T-helper 17 cell (primary cell): ENCODE data around the gene MPP2. TPM values are rescaled to one million over a fixed set of nuclear protein-coding genes. Genes with fewer than 3 reads are reported as not detected.
A peak's percentile ranks its signal among the peaks of the same experiment; 100 is the strongest.
"Not testable (repeated sequence)": the region's sequence is repeated elsewhere in the genome, so short reads cannot be mapped to it uniquely, and the experiment has no call there.

Experiments used
- ATAC-seq: fragments of 150-1000 bp; cut with Tn5 transposase; 2 replicates; pipeline ENCODE4 v1.10.0; 2021; ENCODE audit warnings: mild to moderate bottlenecking, moderate library complexity
- DNase-seq, 3 donors: peaks; one replicate each; pipeline versions ENCODE4 v3.0.0 to v3.0.0-alpha.2; 2020 to 2021
- H3K9me3 ChIP-seq: one replicate; pipeline ENCODE4 v1.7.0; 2013; ENCODE audit warnings: low read length, mild to moderate bottlenecking; ENCODE audit not compliant: control insufficient read depth, poor library complexity, severe bottlenecking
- H3K27ac Mint-ChIP-seq: one replicate; pipeline ENCODE4 v1.8.0; 2022; ENCODE audit warnings: mild to moderate bottlenecking, moderate library complexity, mixed read lengths
- H3K27me3 Mint-ChIP-seq: one replicate; pipeline ENCODE4 v1.8.0; 2022; ENCODE audit warnings: mixed read lengths
- H3K36me3 Mint-ChIP-seq: one replicate; pipeline ENCODE4 v1.8.0; 2022; ENCODE audit warnings: low read depth, mixed read lengths
- H3K4me1 Mint-ChIP-seq: one replicate; pipeline ENCODE4 v1.8.0; 2022; ENCODE audit warnings: mild to moderate bottlenecking, mixed read lengths
- H3K4me3 Mint-ChIP-seq: one replicate; pipeline ENCODE4 v1.8.0; 2022; ENCODE audit warnings: mild to moderate bottlenecking, moderate library complexity, mixed read lengths
- total RNA-seq, 4 donors: library from RNA in 2 of 4; stranded (reverse) in 2 of 4; gene quantifications; one replicate each; pipeline ENCODE4 v1.2.3 and lab custom pipeline; 2022 to 2026

Gene MPP2
- total RNA-seq, 2 donors from 2014 or later, result 1.5 to 2.2 TPM

DNA sequence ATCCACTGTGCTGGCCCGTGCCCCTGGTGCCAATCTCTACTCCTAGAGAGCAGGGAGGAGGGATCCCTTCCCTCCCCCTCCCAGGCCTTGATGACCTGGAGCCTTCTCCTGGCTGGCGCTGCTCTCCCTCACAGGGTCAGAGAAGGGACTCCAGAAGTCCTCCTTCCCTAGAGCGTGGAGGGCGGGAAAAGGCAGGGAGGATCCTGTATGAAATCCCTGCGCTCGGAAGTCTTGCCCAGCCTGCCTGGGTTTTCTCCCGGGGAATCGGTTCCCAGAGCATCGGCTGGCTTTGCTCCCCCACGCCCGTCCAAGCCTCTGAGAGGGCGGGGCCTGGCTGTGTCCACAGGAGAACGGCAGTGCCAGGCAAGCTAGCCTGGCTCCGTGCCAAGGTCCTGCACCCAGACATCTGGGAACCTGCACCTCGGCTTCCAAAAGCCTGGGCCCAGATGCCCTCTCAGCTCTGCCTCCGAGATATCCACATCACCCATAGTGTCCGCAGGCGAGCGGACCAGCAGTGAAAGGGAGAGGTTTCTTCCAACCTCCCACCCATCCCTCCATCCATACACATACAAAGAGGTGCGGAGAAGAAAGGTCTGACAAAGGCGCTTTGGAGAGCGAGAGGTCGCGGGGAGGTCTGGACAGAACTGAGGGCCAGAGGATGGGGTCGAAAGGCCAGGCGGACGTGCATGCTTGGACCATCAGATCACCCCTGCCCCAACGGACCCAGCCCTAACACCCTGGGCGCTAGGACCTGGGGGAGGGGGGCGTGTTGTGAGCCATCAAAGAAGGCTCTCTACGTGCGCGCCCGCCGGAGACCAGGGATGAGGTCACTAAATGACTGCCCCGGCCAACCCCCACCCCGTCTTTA lies 1.1 kb downstream of the MPP2 start:
- H3K9me3 ChIP-seq, result no peaks in the 10 kb centered on the region
- peak overlapping the region; percentile 91 for H3K4me3 Mint-ChIP-seq
- peaks cover 34% of the 10 kb centered on the region for H3K27me3 Mint-ChIP-seq
- H3K36me3 Mint-ChIP-seq, result no peaks in the 10 kb centered on the region
- DNase-seq (peak in 1 of 3 donors; percentile 13), ATAC-seq (peak; percentile 47)
- H3K4me1 Mint-ChIP-seq, result peaks cover 24% of the 10 kb centered on the region
- H3K27ac Mint-ChIP-seq, result peak overlapping the region; percentile 41

DNA sequence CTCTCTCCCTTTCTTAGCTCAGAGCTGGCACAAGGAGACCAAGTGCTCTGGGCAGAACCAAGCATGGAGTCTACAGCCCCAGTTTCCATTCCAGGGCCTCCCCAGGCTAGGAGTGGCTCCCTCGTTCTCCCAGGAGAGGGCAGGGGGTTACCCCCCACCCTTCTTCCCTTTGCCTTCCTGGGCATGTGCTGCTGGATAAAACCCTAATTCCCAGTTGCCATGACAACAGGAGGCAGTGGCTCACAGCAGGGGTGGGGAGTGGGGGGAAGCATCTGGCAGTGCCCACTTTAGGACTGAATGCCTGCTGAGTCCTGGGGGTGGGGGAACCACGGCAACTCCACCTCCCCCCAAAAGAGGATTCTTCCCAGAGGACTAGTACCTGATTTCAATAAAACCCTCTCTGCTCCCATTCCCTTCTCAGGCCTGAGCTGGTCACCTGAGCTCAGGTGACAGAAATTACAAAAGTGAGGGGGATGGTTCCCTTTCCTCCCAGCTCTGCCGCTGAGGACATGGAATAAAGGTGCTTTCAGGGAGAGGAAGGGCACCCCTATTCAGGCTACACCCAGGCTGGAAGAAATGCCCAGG lies 1.8 kb downstream of the MPP2 start:
- H3K36me3 Mint-ChIP-seq, result no peaks in the 10 kb centered on the region
- DNase-seq (no peak), ATAC-seq (no peak)
- peaks cover 30% of the 10 kb centered on the region for H3K4me1 Mint-ChIP-seq
- peak overlapping the region; percentile 41 for H3K27ac Mint-ChIP-seq
- H3K9me3 ChIP-seq, result no peaks in the 10 kb centered on the region
- H3K4me3 Mint-ChIP-seq, result peak overlapping the region; percentile 19
- H3K27me3 Mint-ChIP-seq, result peaks cover 36% of the 10 kb centered on the region

DNA sequence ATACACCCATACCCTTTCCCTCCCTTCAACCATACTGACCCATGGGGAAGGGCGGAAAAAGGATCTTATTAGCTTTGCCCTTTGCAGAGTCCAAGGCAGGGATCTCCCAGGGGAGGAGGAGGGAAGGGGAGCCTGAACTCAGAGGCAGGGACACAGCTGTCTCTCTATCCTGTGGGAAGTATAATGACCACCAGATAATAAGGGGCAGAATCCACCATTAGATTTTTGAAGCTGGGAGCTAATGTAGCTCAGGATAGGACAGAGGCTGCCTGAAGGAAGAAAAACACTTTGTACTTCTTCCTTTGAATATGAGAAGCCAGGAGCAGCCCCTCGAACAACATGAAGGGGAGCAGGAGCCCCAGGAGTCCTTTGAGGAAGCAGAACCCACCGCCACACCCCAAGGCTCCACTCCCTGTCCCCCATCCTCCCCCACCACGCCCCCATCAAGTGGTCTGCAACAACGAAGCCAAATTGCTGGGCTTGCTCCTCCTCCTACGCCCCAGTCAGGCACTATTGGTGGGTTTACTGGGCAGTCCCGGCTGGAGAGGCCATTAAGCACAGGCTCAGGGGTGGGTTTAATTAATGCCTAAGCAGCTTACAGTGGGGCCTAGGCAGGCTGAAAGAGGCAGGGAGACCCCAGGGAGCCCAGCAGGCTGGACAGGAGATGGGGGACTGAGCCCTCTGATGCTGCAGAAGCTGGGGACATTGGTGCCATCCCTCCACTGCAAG lies 5.3 kb downstream of the MPP2 start:
- H3K9me3 ChIP-seq, result no peaks in the 10 kb centered on the region
- Mint-ChIP-seq H3K27ac (no peak overlapping the region), H3K27me3 (peaks cover 50% of the 10 kb centered on the region), H3K36me3 (peaks cover 2% of the 10 kb centered on the region), H3K4me3 (no peak overlapping the region), H3K4me1 (peaks cover 29% of the 10 kb centered on the region)
- ATAC-seq, result no peak
- no peak for DNase-seq

DNA sequence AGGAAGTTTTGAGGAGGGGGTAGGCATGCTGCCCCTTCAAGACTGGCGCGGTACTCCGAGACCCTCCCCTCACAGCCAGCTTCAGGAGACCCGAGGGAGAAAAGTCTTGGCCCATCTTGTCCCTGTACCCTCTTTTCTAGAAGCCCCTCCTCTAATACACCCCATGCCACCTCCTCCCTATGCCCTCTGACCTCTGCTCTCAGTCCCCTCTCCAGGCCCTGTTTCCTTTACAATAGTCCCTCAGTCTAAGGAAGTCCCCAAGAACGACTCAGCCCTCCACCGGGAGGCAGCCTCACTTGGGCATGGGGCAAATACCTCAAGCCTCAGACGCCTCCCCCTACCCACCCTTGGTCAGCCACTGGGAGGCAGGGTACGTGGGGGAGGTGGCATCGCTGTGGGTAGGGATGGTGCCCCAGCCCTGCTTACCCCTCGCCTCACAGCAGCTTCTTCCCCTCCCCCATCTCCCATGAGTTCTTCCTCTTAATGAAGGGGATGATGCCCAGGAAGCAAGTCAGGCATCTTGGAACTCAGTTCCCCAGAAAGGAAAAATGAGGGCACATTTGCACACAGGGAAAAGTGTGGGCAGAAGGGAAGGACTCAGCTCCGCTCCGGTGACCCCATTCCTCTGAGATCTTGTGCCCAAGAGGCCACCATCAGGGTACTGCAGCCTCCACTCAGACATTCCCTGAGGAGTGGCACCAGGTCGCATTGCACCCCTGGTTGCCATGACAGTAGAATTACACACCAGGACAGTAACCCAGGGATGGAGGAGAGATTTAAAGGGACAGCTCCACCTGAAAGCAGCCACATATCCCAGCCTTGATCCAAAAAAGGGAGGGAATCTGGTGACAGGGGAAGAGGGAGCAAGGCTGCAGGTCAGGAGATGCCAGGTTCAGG lies 6.2 kb downstream of the MPP2 start:
- DNase-seq, result no peak
- no peaks in the 10 kb centered on the region for H3K9me3 ChIP-seq
- H3K4me1 Mint-ChIP-seq, result peaks cover 24% of the 10 kb centered on the region
- H3K4me3 Mint-ChIP-seq, result peak overlapping the region; percentile 76
- peak overlapping the region; percentile 24 for H3K27ac Mint-ChIP-seq
- peaks cover 10% of the 10 kb centered on the region for H3K36me3 Mint-ChIP-seq
- peaks cover 50% of the 10 kb centered on the region for H3K27me3 Mint-ChIP-seq
- no peak for ATAC-seq

DNA sequence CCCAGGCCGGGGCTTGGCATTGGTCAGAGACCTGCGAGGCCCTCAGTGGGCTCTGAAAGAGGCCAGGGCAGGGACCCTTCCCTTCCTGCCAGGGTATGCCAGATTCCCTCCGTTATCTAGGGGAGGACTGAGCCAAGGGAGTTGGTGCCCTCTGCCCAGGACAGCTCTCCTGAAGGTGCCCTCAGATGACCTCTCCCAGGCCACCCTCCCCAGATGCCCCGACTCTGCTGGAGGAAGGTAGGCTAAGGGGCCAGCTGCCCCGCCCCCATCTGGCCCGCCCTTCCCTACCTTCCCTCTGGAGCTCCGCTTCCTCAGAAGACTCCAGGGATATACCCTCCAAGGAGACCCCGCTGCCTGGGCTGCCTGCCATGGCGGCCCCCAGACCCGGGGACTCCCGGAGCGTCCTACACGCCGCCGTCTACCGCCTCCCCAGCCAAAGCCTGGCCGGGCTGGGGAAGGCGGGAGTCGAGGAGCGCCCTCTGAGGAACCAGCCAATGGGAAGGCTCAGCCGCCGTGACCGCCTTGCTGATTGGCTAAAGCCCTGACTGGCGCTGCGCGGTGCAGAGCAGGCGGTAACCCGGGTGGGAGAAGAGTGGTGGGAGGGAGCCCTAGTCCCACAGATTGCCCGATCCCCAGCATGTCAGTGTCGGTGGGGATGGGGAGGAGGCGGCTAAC lies 7.0 kb downstream of the MPP2 start:
- H3K9me3 ChIP-seq, result no peaks in the 10 kb centered on the region
- DNase-seq (peak; percentile 60 to 68 (median 67)), ATAC-seq (peak; percentile 100)
- peak overlapping the region; percentile 76 for H3K4me3 Mint-ChIP-seq
- peaks cover 53% of the 10 kb centered on the region for H3K27me3 Mint-ChIP-seq
- peak overlapping the region; percentile 24 for H3K27ac Mint-ChIP-seq
- peaks cover 14% of the 10 kb centered on the region for H3K36me3 Mint-ChIP-seq
- peaks cover 25% of the 10 kb centered on the region for H3K4me1 Mint-ChIP-seq

DNA sequence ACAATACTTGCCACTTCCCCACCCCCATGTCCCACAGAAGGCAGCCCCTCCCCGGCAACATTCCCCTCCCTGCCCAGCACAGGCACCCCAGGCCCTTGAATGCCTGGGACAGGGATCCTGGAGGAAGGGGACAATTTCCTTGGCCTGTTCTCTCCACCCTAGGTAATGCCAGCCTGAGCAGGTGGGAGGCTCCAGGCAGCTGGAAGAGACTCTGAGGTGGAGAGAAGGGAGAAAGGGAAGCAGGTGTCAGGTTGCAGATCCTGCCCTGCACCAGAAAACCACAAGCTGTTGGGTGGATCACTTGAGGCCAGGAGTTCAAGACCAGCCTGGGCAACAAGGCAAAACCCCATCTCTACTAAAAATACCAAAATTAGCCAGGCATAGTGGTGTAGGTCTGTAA lies 8.9 kb downstream of the MPP2 start:
- H3K9me3 ChIP-seq, result no peaks in the 10 kb centered on the region
- Mint-ChIP-seq H3K27me3 (peaks cover 43% of the 10 kb centered on the region), H3K4me1 (peaks cover 22% of the 10 kb centered on the region), H3K4me3 (no peak overlapping the region), H3K36me3 (peaks cover 14% of the 10 kb centered on the region), H3K27ac (no peak overlapping the region)
- no peak for ATAC-seq
- DNase-seq, result no peak

DNA sequence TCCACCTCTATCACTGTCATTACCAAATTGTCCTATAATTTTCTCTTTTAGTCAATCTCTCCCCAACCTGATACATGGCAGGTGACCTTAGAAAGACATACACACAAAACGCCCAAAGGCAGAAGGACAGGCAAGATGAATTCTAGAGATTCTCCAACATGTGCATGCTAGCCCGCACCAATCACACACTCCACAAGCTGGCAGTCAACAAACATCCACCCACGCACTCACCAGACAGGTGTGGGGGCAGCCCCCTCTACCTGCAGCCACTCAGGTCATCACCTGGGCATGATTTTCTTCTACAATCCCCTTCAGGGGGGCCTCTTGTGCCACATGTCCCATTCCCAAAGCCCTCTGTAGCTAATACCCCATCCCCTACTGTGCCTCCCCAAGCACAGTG lies 9.5 kb downstream of the MPP2 start:
- Mint-ChIP-seq H3K27me3 (peaks cover 43% of the 10 kb centered on the region), H3K27ac (no peak overlapping the region), H3K4me1 (peaks cover 22% of the 10 kb centered on the region), H3K36me3 (peaks cover 14% of the 10 kb centered on the region), H3K4me3 (no peak overlapping the region)
- DNase-seq (no peak), ATAC-seq (no peak)
- H3K9me3 ChIP-seq, result no peaks in the 10 kb centered on the region

DNA sequence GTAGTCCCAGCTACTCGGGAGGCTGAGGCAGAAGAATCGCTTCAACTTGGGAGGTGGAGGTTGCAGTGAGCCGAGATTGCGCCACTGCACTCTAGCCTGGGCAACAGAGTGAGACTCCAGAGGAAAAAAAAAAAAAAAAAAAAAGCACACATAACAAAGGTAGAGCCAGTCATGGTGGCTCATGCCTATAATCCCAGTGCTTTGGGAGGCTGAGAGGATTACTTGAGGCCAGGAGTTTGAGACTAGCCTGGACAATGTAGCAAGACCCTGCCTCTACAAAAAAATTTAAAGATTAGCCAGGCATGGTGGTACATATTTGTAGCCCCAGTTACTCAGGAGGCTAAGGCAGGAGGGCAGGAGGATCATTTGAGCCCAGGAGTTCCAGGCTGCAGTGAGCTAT lies 12.8 kb downstream of the MPP2 start:
- not testable (repeated sequence) for DNase-seq, H3K4me3 Mint-ChIP-seq, ATAC-seq, H3K4me1 Mint-ChIP-seq, H3K27ac Mint-ChIP-seq, H3K9me3 ChIP-seq
- Mint-ChIP-seq H3K36me3 (peaks cover 14% of the 10 kb centered on the region), H3K27me3 (peaks cover 32% of the 10 kb centered on the region)

DNA sequence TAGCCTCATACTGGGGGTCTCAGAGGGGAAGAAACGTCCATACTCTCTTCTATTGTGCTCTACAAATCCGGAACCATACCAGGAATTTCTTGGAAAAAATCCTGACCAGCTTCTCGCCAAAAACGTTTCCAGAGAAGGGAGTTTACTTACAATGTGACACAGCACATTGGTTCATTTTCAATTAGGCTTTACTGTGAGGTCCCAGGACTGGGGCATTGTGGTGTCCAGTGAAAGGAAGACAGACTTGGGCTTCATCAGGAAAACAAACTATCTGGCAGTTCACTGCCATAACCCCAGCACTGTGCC lies 14.7 kb downstream of the MPP2 start:
- no peaks in the 10 kb centered on the region for H3K9me3 ChIP-seq
- H3K36me3 Mint-ChIP-seq, result peaks cover 12% of the 10 kb centered on the region
- peaks cover 6% of the 10 kb centered on the region for H3K4me1 Mint-ChIP-seq
- no peak overlapping the region for H3K27ac Mint-ChIP-seq
- H3K4me3 Mint-ChIP-seq, result no peak overlapping the region
- DNase-seq, result no peak
- H3K27me3 Mint-ChIP-seq, result peaks cover 21% of the 10 kb centered on the region
- no peak for ATAC-seq

DNA sequence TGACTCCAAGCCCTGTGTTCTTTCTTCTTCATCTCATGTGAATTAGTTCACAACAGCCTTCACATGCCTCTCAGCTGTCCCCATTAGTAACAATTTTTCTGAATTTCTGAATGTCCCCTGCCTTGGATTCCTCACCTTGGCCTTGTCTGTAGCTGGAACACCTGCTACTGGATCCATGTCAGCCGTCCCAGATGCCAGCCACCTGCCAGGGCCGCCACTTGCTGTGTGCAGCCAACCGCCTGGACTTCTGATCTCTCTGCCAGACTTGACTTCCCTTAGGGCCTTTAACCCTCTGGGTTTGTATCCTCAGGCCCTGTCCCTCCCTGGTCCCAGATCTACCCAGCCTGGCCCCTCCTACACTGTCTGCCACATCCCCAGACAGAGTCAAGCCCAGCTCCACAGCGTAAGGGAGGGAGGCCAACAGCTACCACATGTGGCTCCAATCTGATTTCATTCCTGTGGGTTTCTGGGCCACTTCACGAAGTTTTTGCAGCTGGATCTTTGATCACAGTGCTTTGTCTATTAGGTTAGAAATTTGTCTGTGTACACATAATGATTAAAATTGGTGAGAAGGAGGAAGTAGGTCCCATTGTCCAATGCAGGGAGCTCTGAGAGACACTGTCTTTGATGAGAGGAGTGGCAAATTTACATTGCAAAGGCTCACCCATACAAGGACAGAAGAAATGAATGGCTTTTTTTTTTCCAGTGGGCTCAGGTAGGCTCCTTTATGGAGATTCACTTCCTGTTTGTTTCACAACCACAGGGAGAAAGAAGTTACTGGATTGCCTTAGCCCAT lies 15.3 kb downstream of the MPP2 start:
- peaks cover 12% of the 10 kb centered on the region for H3K36me3 Mint-ChIP-seq
- no peaks in the 10 kb centered on the region for H3K9me3 ChIP-seq
- peaks cover 15% of the 10 kb centered on the region for H3K27me3 Mint-ChIP-seq
- no peak overlapping the region for H3K4me3 Mint-ChIP-seq
- H3K4me1 Mint-ChIP-seq, result peaks cover 5% of the 10 kb centered on the region
- H3K27ac Mint-ChIP-seq, result no peak overlapping the region
- ATAC-seq, result no peak
- DNase-seq, result no peak

DNA sequence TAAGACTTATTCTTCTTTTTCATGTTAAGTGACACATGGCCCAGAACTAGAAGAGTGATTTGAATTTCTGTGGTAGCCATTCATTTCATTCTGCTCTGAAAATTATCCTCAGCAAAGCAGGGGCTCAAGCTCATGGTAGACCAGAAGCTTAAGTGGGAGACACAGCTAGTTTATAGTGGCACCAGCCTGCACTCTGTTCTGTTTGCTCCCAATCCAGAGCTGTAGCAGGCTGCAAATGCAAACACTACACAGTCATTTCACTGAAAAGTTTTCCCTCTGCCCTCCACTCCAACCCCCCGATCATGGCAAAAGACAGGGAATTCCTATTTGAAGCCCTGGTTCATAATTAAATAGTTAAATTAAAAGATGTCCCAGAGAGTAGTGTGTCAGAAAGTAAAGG lies 17.1 kb downstream of the MPP2 start:
- no peak overlapping the region for H3K27ac Mint-ChIP-seq
- no peaks in the 10 kb centered on the region for H3K36me3 Mint-ChIP-seq
- H3K4me3 Mint-ChIP-seq, result no peak overlapping the region
- peaks cover 5% of the 10 kb centered on the region for H3K27me3 Mint-ChIP-seq
- peaks cover under 1% of the 10 kb centered on the region for H3K4me1 Mint-ChIP-seq
- H3K9me3 ChIP-seq, result no peaks in the 10 kb centered on the region
- DNase-seq (no peak), ATAC-seq (no peak)

DNA sequence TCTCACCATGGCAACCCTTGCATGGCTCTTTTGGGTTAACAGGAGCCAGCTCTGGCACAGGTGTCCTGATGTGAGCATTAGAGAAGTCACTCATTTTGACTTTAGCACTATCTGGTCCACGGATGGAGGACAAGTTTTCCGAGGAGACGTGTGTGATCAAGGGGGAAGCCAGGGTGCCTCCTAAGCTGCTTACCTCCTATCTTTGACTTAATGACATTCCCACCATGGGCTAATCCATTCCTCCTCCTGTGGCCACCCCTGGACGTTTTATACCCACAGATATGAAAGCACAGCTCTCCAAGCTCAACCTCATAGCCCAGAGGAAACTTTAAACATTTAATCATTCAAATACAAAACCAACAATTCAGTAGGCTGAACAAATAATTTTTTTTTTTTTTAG lies 18.8 kb downstream of the MPP2 start:
- Mint-ChIP-seq H3K27me3 (peaks cover 11% of the 10 kb centered on the region), H3K4me3 (no peak overlapping the region), H3K36me3 (no peaks in the 10 kb centered on the region), H3K4me1 (peaks cover 3% of the 10 kb centered on the region), H3K27ac (no peak overlapping the region)
- no peaks in the 10 kb centered on the region for H3K9me3 ChIP-seq
- DNase-seq (no peak), ATAC-seq (no peak)
